GM06990 (cell line): ENCODE measurements around the gene ANXA2.

Source experiments
- DNase-seq: peaks from one replicate; pipeline ENCODE4 v3.0.0-alpha.2; 2011; ENCODE audit not compliant: insufficient read length; ENCODE audit errors: extremely low read depth
- H3K27me3 ChIP-seq: replicated peaks from 2 replicates; pipeline ENCODE4 v1.6.0; 2011; ENCODE audit warnings: low read length; ENCODE audit not compliant: control insufficient read depth, insufficient read depth
- H3K36me3 ChIP-seq: 2 replicates; pipeline ENCODE4 v1.5.1; 2011; ENCODE audit warnings: low read length; ENCODE audit not compliant: control insufficient read depth, insufficient read depth
- H3K4me3 ChIP-seq: replicated peaks from 2 replicates; pipeline ENCODE4 v1.5.1; 2011; ENCODE audit warnings: low read depth, mild to moderate bottlenecking, control low read depth, low read length
- TF ChIP-seq, protein P1 (sequence below): IDR thresholded peaks from 2 replicates; pipeline ENCODE4 v1.5.1; 2011; ENCODE audit warnings: low read length, control low read depth, mild to moderate bottlenecking, inconsistent platforms; ENCODE audit not compliant: insufficient read depth, poor library complexity, severe bottlenecking

The ANXA2 gene

GRCh38 chr15:60350108-60350507 is 47.7 kb downstream of the ANXA2 start:
- Histone ChIP-seq H3K4me3 (no peak overlapping the region), H3K27me3 (no peaks in the 10 kb centered on the region), H3K36me3 (peaks cover 37% of the 10 kb centered on the region)
- TF ChIP-seq, protein P1, sequence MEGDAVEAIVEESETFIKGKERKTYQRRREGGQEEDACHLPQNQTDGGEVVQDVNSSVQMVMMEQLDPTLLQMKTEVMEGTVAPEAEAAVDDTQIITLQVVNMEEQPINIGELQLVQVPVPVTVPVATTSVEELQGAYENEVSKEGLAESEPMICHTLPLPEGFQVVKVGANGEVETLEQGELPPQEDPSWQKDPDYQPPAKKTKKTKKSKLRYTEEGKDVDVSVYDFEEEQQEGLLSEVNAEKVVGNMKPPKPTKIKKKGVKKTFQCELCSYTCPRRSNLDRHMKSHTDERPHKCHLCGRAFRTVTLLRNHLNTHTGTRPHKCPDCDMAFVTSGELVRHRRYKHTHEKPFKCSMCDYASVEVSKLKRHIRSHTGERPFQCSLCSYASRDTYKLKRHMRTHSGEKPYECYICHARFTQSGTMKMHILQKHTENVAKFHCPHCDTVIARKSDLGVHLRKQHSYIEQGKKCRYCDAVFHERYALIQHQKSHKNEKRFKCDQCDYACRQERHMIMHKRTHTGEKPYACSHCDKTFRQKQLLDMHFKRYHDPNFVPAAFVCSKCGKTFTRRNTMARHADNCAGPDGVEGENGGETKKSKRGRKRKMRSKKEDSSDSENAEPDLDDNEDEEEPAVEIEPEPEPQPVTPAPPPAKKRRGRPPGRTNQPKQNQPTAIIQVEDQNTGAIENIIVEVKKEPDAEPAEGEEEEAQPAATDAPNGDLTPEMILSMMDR, result no peak
- no peak for DNase-seq

DNA sequence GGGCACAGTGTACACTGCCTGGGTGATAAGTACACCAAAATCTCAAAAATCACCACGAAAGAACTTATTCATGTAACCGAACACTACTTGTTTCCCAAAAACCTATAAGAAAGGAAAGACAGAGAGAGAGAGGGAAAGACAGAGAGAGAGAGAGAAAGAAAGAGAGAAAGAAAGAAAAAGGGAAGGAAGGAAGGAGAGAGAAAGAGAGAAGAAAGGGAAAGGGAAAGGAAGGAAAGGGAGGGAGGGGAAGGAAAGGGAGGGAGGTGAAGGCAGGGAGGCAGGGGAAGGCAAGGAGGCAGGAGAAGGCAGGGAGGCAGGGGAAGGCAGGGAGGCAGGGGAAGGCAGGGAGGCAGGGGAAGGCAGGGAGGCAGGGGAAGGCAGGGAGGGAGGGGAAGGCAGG is 48.2 kb downstream of the ANXA2 start:
- H3K4me3 ChIP-seq, result no peak overlapping the region
- no peaks in the 10 kb centered on the region for H3K27me3 ChIP-seq
- peaks cover 32% of the 10 kb centered on the region for H3K36me3 ChIP-seq
- TF ChIP-seq, protein P1, result no peak
- no peak for DNase-seq

GRCh38 chr15:60347480-60348049 is 50.2 kb downstream of the ANXA2 start:
- no peak overlapping the region for H3K4me3 ChIP-seq
- DNase-seq, result no peak
- H3K36me3 ChIP-seq, result peaks cover 26% of the 10 kb centered on the region
- TF ChIP-seq, protein P1, result no peak
- no peaks in the 10 kb centered on the region for H3K27me3 ChIP-seq

GRCh38 chr15:60346653-60347052 is 51.1 kb downstream of the ANXA2 start:
- TF ChIP-seq, protein P1, result no peak
- H3K4me3 ChIP-seq, result no peak overlapping the region
- no peak for DNase-seq
- H3K27me3 ChIP-seq, result no peaks in the 10 kb centered on the region
- H3K36me3 ChIP-seq, result peaks cover 21% of the 10 kb centered on the region

- TF ChIP-seq, protein P1, result no peak
- no peak overlapping the region for H3K4me3 ChIP-seq
- no peak for DNase-seq
- peaks cover 18% of the 10 kb centered on the region for H3K36me3 ChIP-seq
- no peaks in the 10 kb centered on the region for H3K27me3 ChIP-seq
These were observed 51.7 kb downstream of the ANXA2 start for GRCh38 chr15:60346077-60346476.

DNA sequence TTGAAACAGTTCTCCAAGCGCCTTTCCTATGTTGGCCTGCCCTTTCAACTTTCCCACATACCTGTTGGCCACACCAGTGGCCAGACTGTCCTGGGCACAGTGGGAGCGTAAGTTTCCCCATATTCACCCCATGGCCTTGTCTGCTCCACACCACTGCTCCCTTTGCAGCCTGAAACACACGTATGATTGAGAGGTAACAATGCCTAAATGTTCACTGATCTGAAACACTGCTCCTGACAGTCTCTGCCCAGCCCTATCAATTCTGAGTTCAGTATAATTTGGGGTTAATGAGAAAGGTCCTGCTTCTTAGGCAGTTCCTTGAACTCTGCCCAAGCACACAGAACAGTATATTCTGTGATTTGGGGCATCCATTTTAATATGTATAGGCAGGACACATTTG is 52.2 kb downstream of the ANXA2 start:
- DNase-seq, result no peak
- H3K36me3 ChIP-seq, result peaks cover 16% of the 10 kb centered on the region
- H3K27me3 ChIP-seq, result no peaks in the 10 kb centered on the region
- no peak overlapping the region for H3K4me3 ChIP-seq
- TF ChIP-seq, protein P1, result no peak
